PC-9 (cell line): ENCODE data around the gene KAT6B. TPM values are rescaled to one million over a fixed set of nuclear protein-coding genes. Genes with fewer than 3 reads are reported as not detected.

ENCODE experiments used
- BruUV-seq: library from RNA; stranded (reverse); fragments of 400-500 nt; replicated peaks from 2 replicates; lab custom pipeline; 2021; lab: Mats Ljungman, UMichigan
- CTCF ChIA-PET: fragments of 300-600 bp; sonication (Branson Sonifier 250); formaldehyde crosslinking; loops from one replicate; lab custom pipeline; 2022; ENCODE audit warnings: antibody characterized with exemption; lab: Charles Lee
- POLR2A ChIA-PET: fragments of 300-600 bp; sonication (Branson Sonifier 250); formaldehyde crosslinking; loops from one replicate; lab custom pipeline; 2022; ENCODE audit warnings: antibody characterized with exemption; ENCODE audit not compliant: unreplicated experiment; lab: Charles Lee
- DNase-seq, 2 experiments: peaks; one replicate each; pipeline versions ENCODE4 v3.0.0 to v3.0.0-alpha.2; 2015 to 2022; ENCODE audit warnings: mixed read lengths in 1 of 2
- H2AFZ ChIP-seq: fragments of 200-600 bp; sonication (generic); 2 replicates; pipeline ENCODE4 v1.8.1; 2017; ENCODE audit warnings: antibody characterized with exemption
- H3F3A ChIP-seq: fragments of 200-600 bp; sonication (generic); 2 replicates; pipeline ENCODE4 v1.8.1; 2017; ENCODE audit warnings: antibody characterized with exemption, mild to moderate bottlenecking, low read depth; ENCODE audit not compliant: insufficient read depth
- H3K27ac ChIP-seq: fragments of 200-600 bp; sonication (generic); 2 replicates; pipeline ENCODE4 v1.6.1; 2016; ENCODE audit warnings: mixed run types
- H3K27me3 ChIP-seq: fragments of 200-600 bp; sonication (generic); 2 replicates; pipeline ENCODE4 v1.6.1; 2016; ENCODE audit warnings: low read depth, mixed run types; ENCODE audit not compliant: insufficient read depth
- H3K36me3 ChIP-seq: fragments of 200-600 bp; sonication (generic); 2 replicates; pipeline ENCODE4 v1.6.1; 2016; ENCODE audit warnings: low read depth, mixed run types
- H3K4me1 ChIP-seq: fragments of 200-600 bp; sonication (generic); replicated peaks from 2 replicates; pipeline ENCODE4 v1.6.1; 2016; ENCODE audit warnings: mixed run types; ENCODE audit not compliant: insufficient read depth
- H3K4me2 ChIP-seq: fragments of 200-600 bp; sonication (generic); 2 replicates; pipeline ENCODE4 v1.6.1; 2017; ENCODE audit warnings: mixed run types
- H3K4me3 ChIP-seq: fragments of 200-600 bp; sonication (generic); 2 replicates; pipeline ENCODE4 v1.6.1; 2016; ENCODE audit warnings: mixed run types
- H3K79me2 ChIP-seq: fragments of 200-600 bp; sonication (generic); 2 replicates; pipeline ENCODE4 v1.6.1; 2017; ENCODE audit warnings: low read depth, mixed run types
- H3K9me2 ChIP-seq: fragments of 200-600 bp; sonication (generic); 2 replicates; pipeline ENCODE4 v1.8.1; 2017; ENCODE audit warnings: mild to moderate bottlenecking; ENCODE audit not compliant: insufficient read depth
- H3K9me3 ChIP-seq: fragments of 200-600 bp; sonication (generic); 2 replicates; pipeline ENCODE4 v1.8.1; 2016; ENCODE audit warnings: low read depth; ENCODE audit not compliant: insufficient read depth
- H4K20me1 ChIP-seq: fragments of 200-600 bp; sonication (generic); 2 replicates; pipeline ENCODE4 v1.8.1; 2017; ENCODE audit not compliant: insufficient read depth
- EZH2 ChIP-seq: fragments of 200-600 bp; sonication (generic); IDR thresholded peaks from 2 replicates; pipeline ENCODE4 v1.8.0; 2017; ENCODE audit warnings: antibody characterized with exemption, low read depth
- intact Hi-C: fragments of 100-400 bp; cut with micrococcal nuclease; formaldehyde crosslinking; loops from one replicate; pipeline ENCODE4 v1.10.0; 2022; ENCODE audit not compliant: unreplicated experiment
- total RNA-seq: library from RNA; stranded (reverse); gene quantifications from 2 replicates; pipeline ENCODE4 v1.2.3, GENCODE V29; 2021
- TF ChIP-seq, protein P1 (sequence below): fragments of 200-600 bp; sonication (generic); conservative IDR thresholded peaks from 2 replicates; pipeline ENCODE4 v1.6.1; 2017; ENCODE audit warnings: mixed run types, antibody characterized with exemption, mild to moderate bottlenecking, moderate library complexity

The KAT6B gene
- total RNA-seq, 1 experiment from 2014 or later: 30.9 TPM

DNA sequence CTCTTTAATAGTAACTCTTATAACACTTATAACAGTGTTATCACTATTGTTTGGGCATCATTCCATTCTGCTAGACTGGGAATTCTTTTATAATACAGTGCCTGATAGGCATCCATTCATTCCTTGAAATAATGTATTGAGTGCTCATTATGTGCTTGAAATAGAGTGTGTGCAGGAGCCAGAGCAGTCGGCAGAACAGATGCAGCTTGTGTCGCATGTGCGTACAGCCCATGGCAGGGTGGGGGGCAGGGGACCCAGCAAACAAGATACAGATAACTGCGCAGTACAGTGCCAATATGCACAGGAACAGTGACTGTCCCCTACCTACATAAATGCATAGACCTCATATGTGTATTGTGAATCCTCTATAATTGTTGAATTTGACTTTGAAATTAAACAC is 99.3 kb downstream of the KAT6B start:
- ChIA-PET POLR2A (no interaction called here), CTCF (no interaction called here)
- Histone ChIP-seq H3K79me2 (peaks cover 63% of the 10 kb centered on the region), H4K20me1 (no peaks in the 10 kb centered on the region), H3K36me3 (no peaks in the 10 kb centered on the region), H2AFZ (no peak overlapping the region), H3K9me2 (no peaks in the 10 kb centered on the region), H3K27ac (peak overlapping the region; percentile 92), H3F3A (peaks cover 42% of the 10 kb centered on the region), H3K4me1 (peaks cover 85% of the 10 kb centered on the region), H3K4me3 (no peak overlapping the region), H3K4me2 (peak overlapping the region; percentile 74; the same call in 1 of the 2 replicates), H3K27me3 (no peaks in the 10 kb centered on the region), H3K9me3 (no peaks in the 10 kb centered on the region)
- TF ChIP-seq, protein P1, sequence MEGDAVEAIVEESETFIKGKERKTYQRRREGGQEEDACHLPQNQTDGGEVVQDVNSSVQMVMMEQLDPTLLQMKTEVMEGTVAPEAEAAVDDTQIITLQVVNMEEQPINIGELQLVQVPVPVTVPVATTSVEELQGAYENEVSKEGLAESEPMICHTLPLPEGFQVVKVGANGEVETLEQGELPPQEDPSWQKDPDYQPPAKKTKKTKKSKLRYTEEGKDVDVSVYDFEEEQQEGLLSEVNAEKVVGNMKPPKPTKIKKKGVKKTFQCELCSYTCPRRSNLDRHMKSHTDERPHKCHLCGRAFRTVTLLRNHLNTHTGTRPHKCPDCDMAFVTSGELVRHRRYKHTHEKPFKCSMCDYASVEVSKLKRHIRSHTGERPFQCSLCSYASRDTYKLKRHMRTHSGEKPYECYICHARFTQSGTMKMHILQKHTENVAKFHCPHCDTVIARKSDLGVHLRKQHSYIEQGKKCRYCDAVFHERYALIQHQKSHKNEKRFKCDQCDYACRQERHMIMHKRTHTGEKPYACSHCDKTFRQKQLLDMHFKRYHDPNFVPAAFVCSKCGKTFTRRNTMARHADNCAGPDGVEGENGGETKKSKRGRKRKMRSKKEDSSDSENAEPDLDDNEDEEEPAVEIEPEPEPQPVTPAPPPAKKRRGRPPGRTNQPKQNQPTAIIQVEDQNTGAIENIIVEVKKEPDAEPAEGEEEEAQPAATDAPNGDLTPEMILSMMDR: no peak
- no peak for TF ChIP-seq EZH2
- no peak for DNase-seq
- intact Hi-C loops: no loop called here
- BruUV-seq: no TSS peak

DNA sequence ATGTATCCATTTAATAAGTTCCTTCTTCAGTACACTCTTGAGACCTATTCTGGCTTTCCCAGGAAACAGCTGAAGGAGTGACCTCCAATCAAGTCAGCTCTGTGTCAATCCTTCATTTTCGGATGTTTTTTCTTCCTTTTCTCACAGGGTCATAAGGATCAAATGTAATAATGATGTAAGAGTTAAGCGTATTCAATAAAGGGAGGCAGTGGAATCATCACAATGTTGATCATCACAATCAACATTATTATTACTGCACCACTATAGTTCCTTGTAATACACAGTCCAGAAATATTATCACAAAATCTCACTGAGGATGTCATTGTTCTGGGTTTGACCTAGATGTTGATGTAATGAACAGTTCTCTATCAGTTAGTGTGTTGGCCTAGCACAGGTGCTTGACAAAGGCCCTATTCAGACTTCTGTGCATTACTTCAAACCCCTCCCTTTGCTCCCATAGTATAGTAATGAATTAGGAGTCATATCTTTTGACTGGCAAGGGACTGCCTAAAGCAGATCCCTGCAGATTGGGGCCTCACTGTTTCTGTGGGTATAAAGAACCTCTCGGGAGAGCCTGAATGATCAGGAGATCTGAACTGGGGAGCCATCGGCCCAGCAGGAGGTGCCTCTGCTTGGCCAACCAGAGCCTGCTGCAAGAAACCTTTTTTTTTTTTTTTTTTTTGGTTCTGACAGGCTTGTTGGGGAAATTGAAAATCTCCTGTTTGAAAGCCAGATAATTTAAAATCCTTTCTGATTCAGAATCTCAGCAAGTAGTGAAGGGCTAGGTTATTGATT is 100.6 kb downstream of the KAT6B start:
- CTCF ChIA-PET: no interaction called here
- H3K36me3 ChIP-seq: no peaks in the 10 kb centered on the region
- POLR2A ChIA-PET: no interaction called here
- H3K4me1 ChIP-seq: peaks cover 72% of the 10 kb centered on the region
- no peak for DNase-seq
- no TSS peak for BruUV-seq
- peaks cover 51% of the 10 kb centered on the region for H3K79me2 ChIP-seq
- H2AFZ ChIP-seq: no peak overlapping the region
- H3F3A ChIP-seq: peaks cover 32% of the 10 kb centered on the region
- no peak overlapping the region for H3K4me3 ChIP-seq
- no peaks in the 10 kb centered on the region for H3K9me3 ChIP-seq
- no peaks in the 10 kb centered on the region for H3K27me3 ChIP-seq
- H3K27ac ChIP-seq: no peak overlapping the region
- no peaks in the 10 kb centered on the region for H4K20me1 ChIP-seq
- no peak for TF ChIP-seq EZH2
- TF ChIP-seq, protein P1: no peak
- no peaks in the 10 kb centered on the region for H3K9me2 ChIP-seq
- intact Hi-C loops: no loop called here
- H3K4me2 ChIP-seq: peak overlapping the region; percentile 32; the same call in 1 of the 2 replicates

DNA sequence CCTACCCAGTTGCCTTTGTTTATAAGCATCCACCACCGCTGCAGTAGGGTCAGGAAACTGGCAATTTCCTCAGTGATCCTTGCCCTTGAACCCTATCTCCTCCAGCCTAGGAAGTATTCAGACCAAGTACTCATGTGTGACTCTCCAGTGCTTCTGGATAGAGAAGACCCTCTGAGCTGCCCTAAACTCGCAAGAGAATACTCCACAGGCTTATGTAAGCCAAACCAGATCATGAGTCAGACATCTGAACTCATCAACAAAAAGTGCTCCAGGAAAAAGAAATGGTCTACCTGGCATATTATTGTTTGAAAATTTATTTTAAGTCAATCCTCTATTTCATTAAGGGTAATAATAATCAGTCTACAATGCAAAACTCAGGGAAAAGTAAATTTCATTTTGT is 101.3 kb downstream of the KAT6B start:
- DNase-seq: no peak
- TF ChIP-seq, protein P1: no peak
- no peak for TF ChIP-seq EZH2
- Histone ChIP-seq H4K20me1 (no peaks in the 10 kb centered on the region), H3K79me2 (peaks cover 45% of the 10 kb centered on the region), H3K4me2 (peak overlapping the region; percentile 32), H3K27ac (no peak overlapping the region; the same call in 1 of the 2 replicates), H3K36me3 (no peaks in the 10 kb centered on the region), H3F3A (peaks cover 25% of the 10 kb centered on the region), H3K27me3 (no peaks in the 10 kb centered on the region), H3K9me3 (no peaks in the 10 kb centered on the region), H3K4me1 (peaks cover 65% of the 10 kb centered on the region), H3K9me2 (no peaks in the 10 kb centered on the region), H3K4me3 (no peak overlapping the region), H2AFZ (no peak overlapping the region)
- BruUV-seq: no TSS peak
- CTCF ChIA-PET: no interaction called here
- intact Hi-C loops: no loop called here
- POLR2A ChIA-PET: no interaction called here
